Cortex of kidney (tissue), 1 donor: ENCODE data around the gene RPE.

Source experiments
- DNase-seq: peaks from one replicate; lab custom pipeline; 2025; lab: John Stamatoyannopoulos, UW

The RPE gene

DNA sequence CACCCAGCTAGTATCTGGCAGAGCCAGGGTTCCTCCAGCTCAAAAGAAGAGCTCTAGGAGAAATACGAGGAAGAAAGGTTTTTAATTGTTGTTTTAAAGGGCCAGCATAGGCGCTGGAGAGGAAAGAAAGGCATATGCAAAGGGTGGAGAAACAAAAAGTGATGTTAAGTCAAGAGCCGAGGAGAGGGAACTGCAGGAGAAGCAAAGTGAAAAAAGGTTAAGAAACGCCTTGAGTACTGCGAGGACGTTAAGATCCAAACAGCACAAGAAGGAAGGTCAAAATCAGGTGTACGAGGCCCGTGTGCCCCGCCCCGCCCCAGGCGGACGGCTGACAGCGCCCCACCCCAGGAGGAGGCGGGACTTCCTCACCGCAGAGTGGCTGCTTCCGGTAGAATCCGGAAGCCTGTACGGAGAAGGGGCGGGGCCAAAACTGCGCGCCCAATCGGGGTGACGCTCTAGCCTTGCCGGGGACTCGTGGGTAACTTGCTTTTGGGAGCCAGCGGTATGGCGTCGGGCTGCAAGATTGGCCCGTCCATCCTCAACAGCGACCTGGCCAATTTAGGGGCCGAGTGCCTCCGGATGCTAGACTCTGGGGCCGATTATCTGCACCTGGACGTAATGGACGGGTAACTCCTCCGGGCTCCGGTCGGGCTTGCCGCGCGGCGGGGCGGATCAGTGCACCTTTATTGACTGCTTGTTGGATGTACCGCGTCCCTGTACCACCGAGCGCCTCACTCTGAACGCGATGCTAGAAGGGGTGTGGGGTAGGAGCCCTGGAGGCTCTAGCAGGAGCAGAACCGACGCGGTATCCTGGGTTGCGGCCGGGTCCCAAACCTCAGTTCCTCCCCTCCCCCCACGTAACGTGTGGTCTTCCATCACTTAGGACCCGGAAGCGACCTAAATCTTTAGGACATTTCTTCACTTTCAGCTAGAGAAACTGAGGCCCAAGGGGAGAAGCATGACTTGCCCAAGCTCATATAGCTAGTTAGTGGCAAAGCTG lies at the start of gene RPE:
TSS of gene RPE (plus strand) at position 481 of the 1,000 bp plus-strand sequence. CDS start at position 505, 24 bp downstream.
- DNase-seq: peak; percentile 41

DNA sequence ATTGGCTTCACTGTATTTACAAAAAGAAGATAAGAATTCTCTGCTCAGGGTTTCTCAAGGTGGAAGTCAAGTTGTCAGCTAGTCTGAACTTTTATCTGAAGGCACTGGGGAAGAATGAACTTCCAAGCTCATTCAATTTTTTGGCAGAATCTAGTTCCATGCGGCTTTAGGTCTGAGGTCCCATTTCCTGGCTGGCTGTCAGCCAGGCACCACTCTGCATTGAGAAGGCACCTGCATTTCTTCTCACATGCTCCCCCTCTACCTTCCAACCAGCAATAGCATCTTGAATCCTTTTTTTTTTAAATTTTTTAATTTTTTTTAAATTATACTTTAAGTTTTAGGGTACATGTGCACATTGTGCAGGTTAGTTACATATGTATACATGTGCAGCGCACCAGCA lies 46.2 kb upstream of the RPE start:
- DNase-seq: no peak

DNA sequence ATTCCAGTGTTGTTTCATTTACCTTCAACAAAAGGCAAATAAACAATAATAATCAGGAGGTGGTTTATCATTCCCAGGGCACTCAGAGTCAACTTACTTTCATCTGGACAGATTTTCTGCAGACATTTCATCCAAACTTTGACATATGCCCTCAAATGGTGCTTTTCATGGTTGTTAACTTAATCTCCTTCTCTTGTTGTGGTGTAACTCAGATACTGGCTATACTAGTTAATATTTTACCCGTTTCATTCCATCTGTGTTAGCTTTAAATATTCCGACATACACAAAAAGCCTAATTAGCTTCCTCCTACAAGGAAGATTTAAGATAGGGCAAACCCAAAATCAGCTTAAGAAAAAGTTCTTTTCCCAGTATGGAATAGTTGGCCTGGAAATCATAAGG lies 44.4 kb upstream of the RPE start:
- no peak for DNase-seq

DNA sequence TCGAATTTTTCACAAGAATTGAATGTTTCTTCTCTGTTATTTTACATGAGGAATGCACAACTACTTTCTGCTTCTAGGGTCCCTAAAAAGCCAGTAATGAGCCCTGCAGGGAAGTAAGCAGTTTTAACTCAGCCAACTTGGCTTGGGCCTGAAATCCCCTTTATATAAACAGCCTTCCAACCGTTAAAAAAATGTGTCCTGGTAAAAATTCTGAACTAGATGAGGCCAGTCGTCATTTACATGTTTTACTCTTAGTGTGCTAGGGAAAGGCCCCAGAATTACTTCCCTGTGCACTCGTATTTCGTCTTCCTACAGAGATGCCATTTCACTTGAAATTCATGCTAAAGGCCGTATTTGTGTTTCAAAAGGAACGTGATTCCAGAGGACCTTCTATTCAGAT lies 42.4 kb upstream of the RPE start:
- no peak for DNase-seq

DNA sequence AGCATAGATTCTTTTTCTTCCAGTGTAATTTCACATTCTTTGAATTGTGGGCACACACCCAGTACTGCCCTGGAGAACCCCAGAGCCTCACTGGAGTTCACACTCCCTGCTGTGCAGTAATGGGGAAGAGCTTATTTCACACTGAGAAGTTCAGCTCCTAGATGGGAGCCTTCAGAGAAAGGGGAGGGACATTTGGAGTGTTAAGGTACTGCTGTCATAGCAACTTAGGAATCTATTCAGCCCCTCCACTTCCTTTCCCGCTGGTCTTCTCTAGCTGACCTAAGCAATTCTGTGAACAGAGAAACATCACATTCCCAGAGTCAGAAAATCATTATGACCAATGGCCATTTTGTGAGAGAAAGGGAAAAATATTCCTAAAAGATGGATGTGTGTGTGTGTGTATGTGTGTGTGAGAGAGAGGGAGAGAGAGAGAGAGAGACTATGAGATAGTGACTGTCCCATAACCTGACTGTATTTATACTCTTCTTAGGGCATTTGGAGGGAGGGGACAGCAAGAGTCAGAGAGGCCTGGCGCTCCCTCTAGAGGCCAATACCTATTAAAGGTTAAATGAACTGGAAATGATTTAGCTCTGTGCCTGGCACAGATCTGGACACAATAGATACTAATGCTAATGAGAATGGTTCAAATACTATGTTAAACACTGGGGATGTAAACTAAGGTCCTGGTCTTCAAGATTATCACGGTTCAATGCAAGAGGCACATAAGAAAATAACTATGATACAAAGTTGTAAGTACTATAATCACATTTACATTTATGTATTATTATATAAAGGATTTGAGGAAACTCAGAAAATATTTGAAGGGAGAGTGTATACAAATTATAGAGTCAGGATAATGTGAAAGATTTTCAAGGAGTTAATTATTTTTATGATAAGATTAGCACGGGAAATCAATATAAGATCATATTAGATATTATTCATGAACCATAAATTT lies 41.5 kb upstream of the RPE start:
- DNase-seq: no peak

DNA sequence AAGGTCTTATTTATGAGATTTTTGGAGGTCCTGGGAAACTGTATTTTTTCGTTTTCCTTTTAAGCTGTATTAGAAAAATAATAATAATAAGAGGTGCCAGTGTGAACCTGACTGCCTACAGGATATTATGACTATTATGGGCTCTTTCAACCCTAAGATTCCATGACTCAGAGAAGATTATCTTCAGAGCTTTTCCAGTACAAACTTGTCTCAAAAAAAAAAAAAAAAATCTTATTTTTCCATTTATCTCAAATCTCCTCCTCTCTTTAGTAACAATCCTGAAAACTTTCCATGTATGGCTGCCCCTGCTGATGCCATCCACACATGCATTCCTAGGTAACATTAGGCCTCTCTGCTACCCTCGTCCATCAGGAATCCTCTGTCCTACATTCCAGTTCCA lies 36.7 kb upstream of the RPE start:
- DNase-seq: no peak

GRCh38 chr2:209969692-209970091 lies 32.7 kb upstream of the RPE start:
- DNase-seq: no peak

DNA sequence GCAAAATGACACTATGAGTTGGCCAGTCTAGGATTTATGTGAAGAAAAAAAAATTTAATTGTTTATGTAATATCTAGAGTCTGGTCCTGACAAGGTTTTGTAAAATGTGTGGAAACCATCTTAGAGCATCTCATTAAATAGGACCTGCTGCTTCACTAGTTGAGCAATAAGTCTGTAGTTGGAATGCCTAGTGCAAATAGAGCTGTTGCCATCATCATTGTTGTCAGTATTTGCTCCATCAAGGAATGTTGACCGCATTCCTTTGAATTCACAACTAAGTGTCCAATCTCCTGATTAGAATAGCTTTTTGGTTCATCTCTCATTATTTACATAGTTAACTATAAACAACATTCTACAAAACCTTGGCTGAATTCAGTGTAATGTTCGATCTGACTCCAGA lies 32.2 kb upstream of the RPE start:
- no peak for DNase-seq

DNA sequence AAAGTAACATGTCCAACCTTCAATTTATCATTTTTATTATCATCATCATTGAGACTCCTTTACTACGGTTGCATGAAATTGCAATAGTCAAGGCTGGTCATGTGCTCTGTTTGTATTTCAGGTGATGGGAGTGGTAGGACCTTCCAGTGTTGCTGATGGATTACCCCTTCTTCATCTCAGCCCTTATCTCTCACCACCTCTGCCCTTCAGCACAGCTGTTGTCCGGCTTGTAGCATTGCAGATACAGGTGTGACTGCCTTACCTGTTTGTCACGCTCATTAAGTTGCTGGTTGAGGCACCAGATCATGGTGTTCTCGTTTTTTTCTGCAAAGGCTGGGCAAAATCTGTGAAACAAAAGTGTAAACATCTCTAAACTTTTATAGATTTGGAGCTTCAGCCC lies 31.7 kb upstream of the RPE start:
- DNase-seq: no peak

GRCh38 chr2:209973328-209973727 lies 29.1 kb upstream of the RPE start:
- DNase-seq: no peak

DNA sequence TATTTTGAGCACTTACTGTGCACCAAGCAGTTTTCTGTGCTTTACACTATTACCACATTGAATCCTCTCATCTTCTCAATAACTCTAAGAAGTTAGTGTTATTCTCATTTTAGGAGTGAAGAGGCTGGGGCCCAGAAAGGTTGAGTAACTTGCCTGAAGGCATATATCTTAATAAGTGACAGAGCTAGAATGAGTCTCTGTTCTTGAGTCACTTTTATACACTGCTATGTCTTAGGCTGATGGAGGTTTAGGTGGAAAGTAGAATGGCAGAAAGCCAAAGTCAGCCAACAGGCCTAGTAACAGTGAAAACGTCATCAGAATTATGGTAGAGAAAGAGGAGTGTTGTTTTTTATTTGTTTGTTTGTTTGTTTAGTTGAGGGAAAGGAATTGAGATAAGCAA lies 27.9 kb upstream of the RPE start:
- no peak for DNase-seq

DNA sequence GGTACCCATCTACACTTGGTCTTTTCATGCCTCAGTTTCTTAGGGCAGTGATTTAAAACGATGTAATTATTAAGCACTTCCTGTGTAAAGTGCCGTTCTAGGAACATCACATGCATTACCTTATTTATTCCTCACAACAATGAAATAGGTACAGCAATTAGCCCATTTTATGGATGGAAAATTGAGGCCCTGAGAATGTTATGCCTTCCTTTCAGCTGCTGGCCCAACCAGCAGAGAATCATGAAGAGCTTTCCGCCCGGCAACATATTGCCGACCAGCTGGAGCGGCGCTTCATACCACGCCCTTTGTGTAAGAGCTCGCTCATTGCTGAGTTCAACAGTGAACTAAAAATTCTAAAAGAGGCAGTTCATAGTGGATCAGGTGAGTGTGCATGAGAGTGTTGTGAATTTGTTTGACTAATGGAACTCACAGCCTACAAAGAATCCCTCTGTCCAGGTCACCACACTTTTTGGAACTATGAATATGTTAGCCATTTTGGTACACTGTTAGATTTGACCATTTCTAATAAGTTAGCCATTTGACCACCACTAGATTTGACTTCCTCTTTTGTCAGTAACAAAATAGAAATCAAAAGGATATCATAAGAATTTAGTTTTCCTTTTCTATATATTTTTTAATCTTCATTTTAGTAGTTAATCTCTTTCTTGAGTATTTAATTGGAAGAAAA lies 25.6 kb upstream of the RPE start:
- no peak for DNase-seq

- DNase-seq: no peak
These were observed 24.8 kb upstream of the RPE start for GRCh38 chr2:209977386-209978239.

DNA sequence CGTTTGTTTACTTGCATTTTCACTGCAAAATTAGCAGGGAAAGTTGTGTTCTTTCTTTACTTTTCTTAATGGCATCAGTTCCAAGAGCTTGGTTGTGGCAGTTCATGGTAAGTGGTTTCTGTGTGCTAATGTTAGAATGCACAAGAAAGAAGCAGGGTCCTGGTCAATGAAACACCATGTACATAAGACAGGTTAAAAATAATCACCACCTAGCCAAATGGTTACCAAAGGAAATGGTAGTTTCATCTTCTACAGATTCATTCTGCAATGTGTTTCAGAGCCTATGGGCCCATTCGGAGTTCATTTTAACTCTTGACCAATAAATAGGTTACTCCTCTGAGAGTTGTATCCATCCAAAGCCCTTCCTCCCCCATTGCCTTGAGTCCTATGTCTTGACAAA lies 18.1 kb upstream of the RPE start:
- DNase-seq: no peak

DNA sequence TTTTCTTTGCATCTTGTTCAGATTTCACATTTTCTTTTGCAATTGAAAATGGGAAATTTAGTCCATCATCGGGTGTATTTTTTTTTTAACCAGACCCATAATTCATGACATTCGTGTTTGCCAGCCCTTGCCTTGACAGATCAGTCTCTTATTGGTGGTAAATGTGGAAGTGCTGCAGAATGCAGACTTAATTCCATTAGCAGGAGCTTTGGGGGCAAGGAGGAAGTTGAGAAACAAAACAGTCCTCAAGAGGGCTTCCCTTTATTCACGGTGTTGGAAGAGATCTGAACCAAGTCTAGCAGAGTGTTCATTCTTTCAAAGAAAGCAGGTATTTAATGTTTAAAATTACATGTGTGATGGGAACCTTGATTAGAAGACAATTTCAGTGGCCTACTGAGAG lies 16.6 kb upstream of the RPE start:
- no peak for DNase-seq

DNA sequence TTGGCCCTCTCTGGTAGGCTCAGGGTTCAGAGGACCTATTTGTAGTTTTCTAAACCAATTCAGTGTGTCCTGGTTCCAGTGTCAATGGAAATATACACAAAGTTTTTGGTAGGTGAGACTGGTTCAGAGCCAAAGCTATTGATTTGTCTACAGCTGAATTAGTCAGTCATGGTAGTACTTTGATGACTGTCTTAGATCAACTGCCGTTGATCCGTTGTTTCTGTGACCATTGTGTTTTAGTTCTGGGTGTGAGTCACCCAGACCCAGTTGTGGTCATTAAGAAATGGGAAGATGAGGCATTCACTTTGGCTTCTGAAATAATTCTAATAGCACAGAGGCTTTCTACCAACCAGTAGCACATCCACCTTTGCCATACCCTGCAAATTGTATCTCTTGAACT lies 16.0 kb upstream of the RPE start:
- no peak for DNase-seq

DNA sequence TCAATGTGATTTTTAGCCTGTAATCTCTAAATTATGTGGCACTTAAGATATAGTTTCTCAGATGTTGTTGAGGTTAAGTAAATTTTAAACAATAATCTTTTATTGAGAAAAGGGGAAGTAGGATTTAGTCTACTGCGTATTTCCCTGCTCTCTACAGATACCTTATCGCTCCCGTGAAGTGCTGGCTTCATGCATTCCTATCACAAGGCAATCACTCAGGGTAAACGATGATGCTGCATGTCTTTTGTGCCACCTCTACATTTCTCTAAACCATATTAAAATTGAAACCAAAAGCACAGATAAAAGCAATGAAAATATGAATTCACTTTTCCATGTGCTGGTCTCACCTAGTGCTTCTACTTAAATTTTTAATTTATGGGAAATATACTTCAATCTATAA lies 14.4 kb upstream of the RPE start:
- no peak for DNase-seq

DNA sequence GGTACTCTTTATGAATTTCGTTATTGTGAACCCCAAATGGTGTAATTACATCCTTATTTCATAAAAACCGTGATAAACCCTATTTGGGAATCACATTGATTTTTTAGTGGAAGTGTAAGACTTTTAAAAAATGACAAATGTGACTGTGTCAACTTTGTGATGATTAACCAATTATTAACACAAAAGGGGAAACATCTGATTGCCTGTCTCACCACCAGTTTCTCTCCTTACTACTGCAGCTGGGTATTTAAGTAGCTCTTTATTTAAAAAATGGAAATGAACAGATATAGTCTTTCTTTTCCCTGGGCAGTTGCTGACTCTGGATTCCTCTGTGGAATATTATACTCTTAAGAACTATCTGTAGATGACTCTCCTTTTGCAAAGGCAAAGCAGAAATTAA lies 11.6 kb upstream of the RPE start:
- no peak for DNase-seq

- DNase-seq: no peak
These were observed 8.5 kb upstream of the RPE start for GRCh38 chr2:209993968-209994367.

DNA sequence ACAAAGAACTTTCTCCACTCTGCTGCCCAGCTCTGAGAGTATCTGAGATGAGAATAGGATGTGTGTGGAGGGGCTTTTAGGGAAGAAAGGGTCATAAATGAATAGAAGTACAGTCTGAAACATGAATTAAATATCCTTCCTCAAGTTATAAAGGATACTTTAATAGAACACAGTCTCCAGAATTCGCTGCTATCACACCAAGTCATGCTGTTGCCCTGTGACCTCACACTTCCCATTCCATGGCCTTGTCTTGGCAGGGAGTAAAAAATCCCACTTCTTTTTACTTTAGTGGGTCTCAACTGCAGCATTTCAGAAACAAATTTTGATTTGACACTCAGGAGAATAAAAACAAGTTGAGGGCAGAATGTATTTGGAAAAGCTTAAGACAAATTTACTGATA lies 3.8 kb upstream of the RPE start:
- DNase-seq: no peak
